GM12878 (cell line): ENCODE data around the gene CLRN3. TPM values are rescaled to one million over a fixed set of nuclear protein-coding genes. Genes with fewer than 3 reads are reported as not detected.

Experiments
- ATAC-seq: fragments of 200-7000 bp; cut with Tn5 transposase; 3 replicates; pipeline ENCODE4 v1.9.1; 2020; ENCODE audit warnings: mild to moderate bottlenecking, moderate library complexity
- BruUV-seq: library from RNA; stranded (reverse); fragments of 400-500 nt; replicated peaks from 2 replicates; lab custom pipeline; 2021; lab: Mats Ljungman, UMichigan
- CTCF ChIA-PET: fragments of 300-600 bp; sonication (Branson Sonifier 250); formaldehyde crosslinking; extraction: SDS; loops from one replicate; lab custom pipeline; 2021; ENCODE audit warnings: inconsistent platforms; lab: Yijun Ruan, JAX
- POLR2A ChIA-PET: fragments of 350-600 bp; formaldehyde crosslinking; extraction: SDS; loops from one replicate; lab custom pipeline; 2021; ENCODE audit warnings: inconsistent platforms; lab: Charles Lee
- RAD21 ChIA-PET: fragments of 300-600 bp; sonication (Branson Sonifier 250); formaldehyde crosslinking; loops from one replicate; lab custom pipeline; 2023; ENCODE audit warnings: antibody characterized with exemption; ENCODE audit not compliant: unreplicated experiment; lab: Charles Lee
- SMC1A ChIA-PET: fragments of 300-600 bp; sonication (Branson Sonifier 250); formaldehyde crosslinking; loops from one replicate; lab custom pipeline; 2023; ENCODE audit not compliant: unreplicated experiment, uncharacterized antibody; lab: Charles Lee
- DNase-seq: peaks from one replicate; pipeline ENCODE4 v3.0.0-alpha.2; 2011; ENCODE audit warnings: low read depth, low spot score
- FAIRE-seq: peaks from 3 replicates; lab custom pipeline; 2011; peaks lifted over from hg19 to GRCh38; lab: Jason Lieb, UNC
- H2AFZ ChIP-seq: 2 replicates; pipeline ENCODE4 v1.6.0; 2011; ENCODE audit warnings: low read depth, low read length, control low read depth; ENCODE audit not compliant: control insufficient read depth
- H3K27ac ChIP-seq: 2 replicates; pipeline ENCODE4 v1.5.1; 2011; ENCODE audit warnings: control low read depth; ENCODE audit not compliant: control insufficient read depth, insufficient read depth
- H3K27me3 ChIP-seq, 2 experiments: replicated peaks in 1 of 2; 2 replicates each; pipeline versions ENCODE4 v1.6.0 to v1.6.1; 2011; ENCODE audit warnings: low read length in 1 of 2; ENCODE audit not compliant: control insufficient read depth in 2 of 2, insufficient read depth in 2 of 2
- H3K36me3 ChIP-seq, 2 experiments: 2 replicates each; pipeline ENCODE4 v1.5.1; 2011; ENCODE audit warnings: low read length in 1 of 2; ENCODE audit not compliant: control insufficient read depth in 2 of 2, insufficient read depth in 2 of 2
- H3K4me1 ChIP-seq: 2 replicates; pipeline ENCODE4 v1.6.1; 2011; ENCODE audit warnings: mild to moderate bottlenecking, low read length, moderate library complexity, mixed read lengths; ENCODE audit not compliant: control insufficient read depth, insufficient read depth
- H3K4me2 ChIP-seq: 2 replicates; pipeline ENCODE4 v1.6.0; 2011; ENCODE audit warnings: control low read depth; ENCODE audit not compliant: control insufficient read depth, insufficient read depth
- H3K4me3 ChIP-seq: fragments of 200-600 bp; sonication (generic); 2 replicates; pipeline ENCODE4 v1.5.1; 2016
- H3K79me2 ChIP-seq: 2 replicates; pipeline ENCODE4 v1.6.0; 2011; ENCODE audit warnings: low read length; ENCODE audit not compliant: control insufficient read depth, insufficient read depth
- H3K9ac ChIP-seq: 2 replicates; pipeline ENCODE4 v1.8.0; 2011; ENCODE audit warnings: low read length, control low read depth, mixed read lengths; ENCODE audit not compliant: control insufficient read depth, insufficient read depth
- H3K9me3 ChIP-seq: replicated peaks from 3 replicates; pipeline ENCODE4 v1.5.1; 2011; ENCODE audit warnings: mild to moderate bottlenecking, low read length; ENCODE audit not compliant: control insufficient read depth, insufficient read depth
- H4K20me1 ChIP-seq: 2 replicates; pipeline ENCODE4 v1.6.0; 2011; ENCODE audit not compliant: control insufficient read depth, insufficient read depth
- SUZ12 ChIP-seq: fragments of 200-600 bp; sonication (generic); IDR thresholded peaks from one replicate; pipeline ENCODE4 v1.6.1; 2018; ENCODE audit warnings: antibody characterized with exemption, mild to moderate bottlenecking; ENCODE audit not compliant: unreplicated experiment
- ZBTB11 ChIP-seq: fragments of 450-650 bp; formaldehyde crosslinking; IDR thresholded peaks from 2 replicates; pipeline ENCODE4 v1.5.0; 2022; ENCODE audit warnings: mild to moderate bottlenecking, missing genetic modification characterization
- WGBS: methylation state at CpG from one replicate; pipeline ENCODE4 v1.1.6; 2016; ENCODE audit warnings: low lambda C conversion rate; ENCODE audit not compliant: insufficient replicate concordance, insufficient coverage; ENCODE audit errors: missing lambda C conversion rate; 5-methylcytosine and 5-hydroxymethylcytosine counted together
- in situ Hi-C: fragments of 300-500 bp; cut with MboI; formaldehyde crosslinking; loops from 9 replicates; pipeline ENCODE4 v1.14.3; 2018; ENCODE audit warnings: mixed read lengths
- intact Hi-C: fragments of 100-400 bp; cut with micrococcal nuclease; formaldehyde crosslinking; loops from one replicate; pipeline ENCODE4 v1.14.2; 2022; ENCODE audit not compliant: unreplicated experiment
- polyA plus RNA-seq, 11 experiments: library from polyadenylated mRNA; depleted of rRNA in 4 of 11; unstranded in 6 of 11; stranded (reverse) in 5 of 11; fragments of >200 nt; fragmentation: Nextera tagmentation in 4 of 11; fragmentation: Illumina TruSeq in 1 of 11; extraction: Ambion mirVana in 4 of 11; extraction: Trizol in 1 of 11; gene quantifications; 1 replicate in 1 of 11; 2 replicates in 10 of 11; pipeline versions ENCODE4 v1.2.1 to v1.2.3, GENCODE V29; 2011 to 2016; ENCODE audit warnings: inconsistent platforms in 2 of 11, missing spikeins in 2 of 11, low read depth in 1 of 11
- total RNA-seq, 4 experiments: library from RNA; depleted of rRNA in 3 of 4; stranded (reverse); fragments of >200 nt in 3 of 4; fragmentation: Illumina TruSeq in 1 of 4; extraction: Trizol in 1 of 4; gene quantifications; 2 replicates each; pipeline versions ENCODE4 v1.2.1 to v1.2.3, GENCODE V29; 2013 to 2021
- TF ChIP-seq, protein P1 (sequence below): fragments of 450-650 bp; IDR thresholded peaks from 2 replicates; pipeline ENCODE4 v1.6.1; 2014; ENCODE audit warnings: mild to moderate bottlenecking
- TF ChIP-seq, protein P2 (sequence below): fragments of 450-650 bp; formaldehyde crosslinking; IDR thresholded peaks from 2 replicates; pipeline ENCODE4 v1.4.0; 2022; ENCODE audit warnings: mild to moderate bottlenecking, moderate library complexity

Gene CLRN3
- total and polyA plus RNA-seq, 10 of the 15 experiments (the other 5 are each of a cell fraction or from before 2014, with no cell fraction given) = not detected

- Histone ChIP-seq H3K9me3 (no peaks in the 10 kb centered on the region), H3K79me2 (no peaks in the 10 kb centered on the region), H4K20me1 (no peaks in the 10 kb centered on the region; the same call in 1 of the 2 replicates), H3K9ac (no peak overlapping the region), H2AFZ (no peak overlapping the region), H3K4me3 (no peak overlapping the region), H3K27ac (no peak overlapping the region), H3K4me2 (no peak overlapping the region)
- SMC1A ChIA-PET = no interaction called here
- RAD21 ChIA-PET = no interaction called here
- BruUV-seq = no TSS peak
- in situ Hi-C loops (no loop called here), intact Hi-C loops (no loop called here)
- 17% methylated on average over 10 of the region's 10 CpGs for WGBS
- TF ChIP-seq, protein P1, sequence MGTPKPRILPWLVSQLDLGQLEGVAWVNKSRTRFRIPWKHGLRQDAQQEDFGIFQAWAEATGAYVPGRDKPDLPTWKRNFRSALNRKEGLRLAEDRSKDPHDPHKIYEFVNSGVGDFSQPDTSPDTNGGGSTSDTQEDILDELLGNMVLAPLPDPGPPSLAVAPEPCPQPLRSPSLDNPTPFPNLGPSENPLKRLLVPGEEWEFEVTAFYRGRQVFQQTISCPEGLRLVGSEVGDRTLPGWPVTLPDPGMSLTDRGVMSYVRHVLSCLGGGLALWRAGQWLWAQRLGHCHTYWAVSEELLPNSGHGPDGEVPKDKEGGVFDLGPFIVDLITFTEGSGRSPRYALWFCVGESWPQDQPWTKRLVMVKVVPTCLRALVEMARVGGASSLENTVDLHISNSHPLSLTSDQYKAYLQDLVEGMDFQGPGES = no peak
- TF ChIP-seq, protein P2, sequence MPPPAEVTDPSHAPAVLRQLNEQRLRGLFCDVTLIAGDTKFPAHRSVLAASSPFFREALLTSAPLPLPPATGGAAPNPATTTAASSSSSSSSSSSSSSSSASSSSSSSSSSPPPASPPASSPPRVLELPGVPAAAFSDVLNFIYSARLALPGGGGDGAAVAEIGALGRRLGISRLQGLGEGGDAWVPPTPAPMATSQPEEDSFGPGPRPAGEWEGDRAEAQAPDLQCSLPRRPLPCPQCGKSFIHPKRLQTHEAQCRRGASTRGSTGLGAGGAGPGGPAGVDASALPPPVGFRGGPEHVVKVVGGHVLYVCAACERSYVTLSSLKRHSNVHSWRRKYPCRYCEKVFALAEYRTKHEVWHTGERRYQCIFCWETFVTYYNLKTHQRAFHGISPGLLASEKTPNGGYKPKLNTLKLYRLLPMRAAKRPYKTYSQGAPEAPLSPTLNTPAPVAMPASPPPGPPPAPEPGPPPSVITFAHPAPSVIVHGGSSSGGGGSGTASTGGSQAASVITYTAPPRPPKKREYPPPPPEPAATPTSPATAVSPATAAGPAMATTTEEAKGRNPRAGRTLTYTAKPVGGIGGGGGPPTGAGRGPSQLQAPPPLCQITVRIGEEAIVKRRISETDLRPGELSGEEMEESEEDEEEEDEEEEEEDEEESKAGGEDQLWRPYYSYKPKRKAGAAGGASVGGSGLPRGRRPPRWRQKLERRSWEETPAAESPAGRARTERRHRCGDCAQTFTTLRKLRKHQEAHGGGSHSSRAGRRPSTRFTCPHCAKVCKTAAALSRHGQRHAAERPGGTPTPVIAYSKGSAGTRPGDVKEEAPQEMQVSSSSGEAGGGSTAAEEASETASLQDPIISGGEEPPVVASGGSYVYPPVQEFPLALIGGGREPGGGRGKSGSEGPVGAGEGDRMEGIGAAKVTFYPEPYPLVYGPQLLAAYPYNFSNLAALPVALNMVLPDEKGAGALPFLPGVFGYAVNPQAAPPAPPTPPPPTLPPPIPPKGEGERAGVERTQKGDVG (CRISPR knock-in tag) = no peak
- TF ChIP-seq ZBTB11 (CRISPR knock-in tag) = no peak
- TF ChIP-seq SUZ12 = no peak
- TF ChIP-seq, all 136 proteins: peak for 0
- DNase-seq = no peak
- ATAC-seq = no peak
- Histone ChIP-seq H3K36me3 (no peaks in the 10 kb centered on the region), H3K27me3 (no peaks in the 10 kb centered on the region; a peak in 2 of 4 replicates), H3K4me1 (no peaks in the 10 kb centered on the region)
- CTCF ChIA-PET = interaction anchor here (0.5 kb wide), 1 partner anchor 58 kb away, joined by 3 read pairs; no protein-coding TSS in a partner anchor
- FAIRE-seq = no peak
- POLR2A ChIA-PET = no interaction called here
Measured at GRCh38 chr10:127883516-127883915, 9.2 kb downstream of the CLRN3 start.
